ENCODE data around the gene AVPR2. TPM values are rescaled to one million over a fixed set of nuclear protein-coding genes. Genes with fewer than 3 reads are reported as not detected.

Gene AVPR2
- total and polyA plus RNA-seq, 4 donors = 0.51 to 2.5 (median 0.84) TPM

DNA sequence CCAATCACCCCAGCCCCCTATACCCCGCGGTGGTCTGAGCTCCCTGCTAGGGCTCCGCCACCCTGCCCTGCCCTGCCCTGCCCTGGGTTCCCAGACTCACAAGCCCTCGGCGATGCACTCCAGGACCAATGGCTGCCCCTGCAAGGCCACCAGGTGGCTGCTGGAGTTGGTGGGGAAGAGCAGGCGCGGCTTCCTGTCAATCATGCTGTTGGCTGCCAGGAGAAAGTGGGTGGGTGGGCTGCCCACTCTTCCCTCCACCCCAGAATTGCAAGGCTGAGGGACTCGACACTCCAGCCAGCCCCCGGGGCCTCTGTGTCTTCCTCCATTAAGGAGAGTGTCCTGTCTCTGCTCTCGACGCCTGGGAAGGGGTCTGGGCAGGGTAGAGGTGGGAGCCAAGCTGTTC, 34.2 kb upstream of the AVPR2 start:
- TF ChIP-seq, protein P1, sequence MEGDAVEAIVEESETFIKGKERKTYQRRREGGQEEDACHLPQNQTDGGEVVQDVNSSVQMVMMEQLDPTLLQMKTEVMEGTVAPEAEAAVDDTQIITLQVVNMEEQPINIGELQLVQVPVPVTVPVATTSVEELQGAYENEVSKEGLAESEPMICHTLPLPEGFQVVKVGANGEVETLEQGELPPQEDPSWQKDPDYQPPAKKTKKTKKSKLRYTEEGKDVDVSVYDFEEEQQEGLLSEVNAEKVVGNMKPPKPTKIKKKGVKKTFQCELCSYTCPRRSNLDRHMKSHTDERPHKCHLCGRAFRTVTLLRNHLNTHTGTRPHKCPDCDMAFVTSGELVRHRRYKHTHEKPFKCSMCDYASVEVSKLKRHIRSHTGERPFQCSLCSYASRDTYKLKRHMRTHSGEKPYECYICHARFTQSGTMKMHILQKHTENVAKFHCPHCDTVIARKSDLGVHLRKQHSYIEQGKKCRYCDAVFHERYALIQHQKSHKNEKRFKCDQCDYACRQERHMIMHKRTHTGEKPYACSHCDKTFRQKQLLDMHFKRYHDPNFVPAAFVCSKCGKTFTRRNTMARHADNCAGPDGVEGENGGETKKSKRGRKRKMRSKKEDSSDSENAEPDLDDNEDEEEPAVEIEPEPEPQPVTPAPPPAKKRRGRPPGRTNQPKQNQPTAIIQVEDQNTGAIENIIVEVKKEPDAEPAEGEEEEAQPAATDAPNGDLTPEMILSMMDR (IDR thresholded peaks at IDR 0.05; ENCODE audit: control extremely low read depth, extremely low read depth) = no peak
- H3K4me3 ChIP-seq = no peak overlapping the region
- H3K9ac ChIP-seq (ENCODE audit: insufficient read depth in 1 of 2, low read length in 2 of 2) = no peak overlapping the region
- H3K9me3 ChIP-seq (ENCODE audit: control insufficient read depth in 4 of 4, insufficient read depth in 3 of 4, low read length in 3 of 4) = peaks cover 0 to 3% (median 0%) of the 10 kb centered on the region in 4 donors
- H3K27me3 ChIP-seq (ENCODE audit: control insufficient read depth in 3 of 3, insufficient read depth in 3 of 3, low read length in 2 of 3) = peaks cover 0 to 3% (median 0%) of the 10 kb centered on the region in 3 donors
- H3K4me1 ChIP-seq (ENCODE audit: control insufficient read depth in 5 of 5, insufficient read depth in 5 of 5, low read length in 5 of 5) = no peaks in the 10 kb centered on the region
- DNase-seq (no peak), ATAC-seq (ENCODE audit: insufficient read depth, low FRiP score) (no peak)
- H3K27ac ChIP-seq (ENCODE audit: low read depth in 1 of 2, low read length in 1 of 2) = no peak overlapping the region
- H3K36me3 ChIP-seq (ENCODE audit: control insufficient read depth in 4 of 4, insufficient read depth in 4 of 4, low read length in 4 of 4) = no peaks in the 10 kb centered on the region
- 76 to 78% methylated on average over 10 to 11 of the region's 11 CpGs for WGBS, 2 donors

DNA sequence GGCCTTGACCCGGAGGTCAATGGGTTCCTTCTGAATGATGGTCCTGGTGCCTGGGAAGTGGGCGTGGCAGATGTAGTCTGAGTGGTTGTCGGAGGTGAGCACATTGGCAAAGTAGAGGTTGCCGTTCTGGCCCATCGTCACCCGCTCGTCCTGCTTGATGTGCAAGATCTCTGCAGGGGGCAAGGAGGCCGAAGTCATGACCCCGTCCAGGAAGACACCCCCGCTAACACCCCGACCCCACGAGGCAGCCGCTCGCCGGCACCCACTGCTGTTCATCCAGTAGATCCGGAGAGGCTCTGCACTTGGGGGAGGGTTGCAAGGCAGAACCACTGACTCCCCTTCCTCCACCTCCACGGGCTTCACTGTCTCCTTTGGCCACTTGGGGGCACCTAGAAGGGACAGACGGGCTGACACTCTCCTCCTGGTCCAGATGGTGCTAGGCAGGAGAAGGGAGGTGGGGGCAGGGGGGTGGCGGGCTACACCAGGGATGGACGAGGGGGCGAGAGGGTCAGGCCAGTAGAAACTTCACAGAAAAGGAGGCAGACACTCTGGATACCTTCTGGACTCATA, 33.6 kb upstream of the AVPR2 start:
- H3K27ac ChIP-seq (ENCODE audit: low read depth in 1 of 2, low read length in 1 of 2) = no peak overlapping the region
- H3K27me3 ChIP-seq (ENCODE audit: control insufficient read depth in 3 of 3, insufficient read depth in 3 of 3, low read length in 2 of 3) = peaks cover 0 to 3% (median 0%) of the 10 kb centered on the region in 3 donors
- TF ChIP-seq, protein P1 (IDR thresholded peaks at IDR 0.05; ENCODE audit: control extremely low read depth, extremely low read depth) = no peak
- no peak for DNase-seq
- H3K4me3 ChIP-seq = no peak overlapping the region
- no peak for ATAC-seq (ENCODE audit: insufficient read depth, low FRiP score)
- no peaks in the 10 kb centered on the region for H3K36me3 ChIP-seq (ENCODE audit: control insufficient read depth in 4 of 4, insufficient read depth in 4 of 4, low read length in 4 of 4)
- WGBS, 2 donors = 36 to 59% methylated on average over 9 to 21 of the region's 21 CpGs
- no peak overlapping the region for H3K9ac ChIP-seq (ENCODE audit: insufficient read depth in 1 of 2, low read length in 2 of 2)
- peaks cover 0 to 3% (median 0%) of the 10 kb centered on the region in 4 donors for H3K9me3 ChIP-seq (ENCODE audit: control insufficient read depth in 4 of 4, insufficient read depth in 3 of 4, low read length in 3 of 4)
- H3K4me1 ChIP-seq (ENCODE audit: control insufficient read depth in 5 of 5, insufficient read depth in 5 of 5, low read length in 5 of 5) = no peaks in the 10 kb centered on the region

DNA sequence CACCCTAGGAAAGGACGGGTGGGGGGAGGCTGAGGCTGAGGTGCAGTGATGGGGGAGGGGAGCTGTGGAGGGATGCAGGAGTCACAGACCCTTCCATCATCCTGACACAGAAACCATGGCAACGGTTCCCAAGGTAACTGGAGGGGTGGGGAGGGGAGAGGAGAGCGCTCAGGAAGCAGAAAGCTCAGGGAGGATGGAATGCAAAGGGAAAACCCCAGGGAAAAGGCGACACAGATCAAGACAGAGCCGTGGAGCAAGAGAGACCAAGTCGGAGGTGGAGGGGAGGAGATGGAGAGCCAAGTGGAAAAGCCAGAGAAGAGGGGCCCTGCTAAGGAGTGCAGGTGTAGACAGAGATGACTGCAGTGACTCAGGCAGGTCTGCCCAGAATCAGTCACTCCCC, 33.0 kb upstream of the AVPR2 start:
- Histone ChIP-seq H3K4me1 (ENCODE audit: control insufficient read depth in 5 of 5, insufficient read depth in 5 of 5, low read length in 5 of 5) (no peaks in the 10 kb centered on the region), H3K9ac (ENCODE audit: insufficient read depth in 1 of 2, low read length in 2 of 2) (no peak overlapping the region), H3K9me3 (ENCODE audit: control insufficient read depth in 4 of 4, insufficient read depth in 3 of 4, low read length in 3 of 4) (peaks cover 0 to 6% (median 0%) of the 10 kb centered on the region in 4 donors), H3K27me3 (ENCODE audit: control insufficient read depth in 3 of 3, insufficient read depth in 3 of 3, low read length in 2 of 3) (peaks cover 0 to 3% (median 0%) of the 10 kb centered on the region in 3 donors), H3K36me3 (ENCODE audit: control insufficient read depth in 4 of 4, insufficient read depth in 4 of 4, low read length in 4 of 4) (no peaks in the 10 kb centered on the region), H3K4me3 (no peak overlapping the region), H3K27ac (ENCODE audit: low read depth in 1 of 2, low read length in 1 of 2) (no peak overlapping the region)
- DNase-seq = no peak
- 16 to 35% methylated on average over 5 to 6 of the region's 6 CpGs for WGBS, 2 donors
- no peak for ATAC-seq (ENCODE audit: insufficient read depth, low FRiP score)
- TF ChIP-seq, protein P1 (IDR thresholded peaks at IDR 0.05; ENCODE audit: control extremely low read depth, extremely low read depth) = no peak

Data from lung (tissue), 12 donors.